HG02623 (cell line): ENCODE measurements around the gene KHNYN.

Experiments
- ATAC-seq: cut with Tn5 transposase; IDR thresholded peaks from one replicate; pipeline ENCODE4 v1.9.1; 2021; ENCODE audit warnings: moderate library complexity; ENCODE audit not compliant: unreplicated experiment

Gene KHNYN

GRCh38 chr14:24399999-24400718, 29.6 kb upstream of the KHNYN start:
- no peak for ATAC-seq

GRCh38 chr14:24401810-24402702, 27.7 kb upstream of the KHNYN start:
- ATAC-seq = no peak

GRCh38 chr14:24403294-24403998, 26.3 kb upstream of the KHNYN start:
- no peak for ATAC-seq

GRCh38 chr14:24404814-24405213, 24.9 kb upstream of the KHNYN start:
- no peak for ATAC-seq

- no peak for ATAC-seq
Observed at GRCh38 chr14:24406416-24406815, 23.3 kb upstream of the KHNYN start.

GRCh38 chr14:24407608-24408325, 22.0 kb upstream of the KHNYN start:
- no peak for ATAC-seq

- ATAC-seq = no peak
Observed at GRCh38 chr14:24408764-24409163, 21.0 kb upstream of the KHNYN start.

GRCh38 chr14:24409192-24409591, 20.6 kb upstream of the KHNYN start:
- ATAC-seq = no peak

GRCh38 chr14:24409956-24410355, 19.8 kb upstream of the KHNYN start:
- no peak for ATAC-seq

- ATAC-seq = no peak
Observed at GRCh38 chr14:24411443-24412389, 18.0 kb upstream of the KHNYN start.

- ATAC-seq = no peak
Observed at GRCh38 chr14:24414077-24414476, 15.7 kb upstream of the KHNYN start.

GRCh38 chr14:24414732-24415420, 14.9 kb upstream of the KHNYN start:
- ATAC-seq = no peak

- ATAC-seq = no peak
Observed at GRCh38 chr14:24415421-24416253, 14.1 kb upstream of the KHNYN start.

- no peak for ATAC-seq
Observed at GRCh38 chr14:24416254-24416931, 13.4 kb upstream of the KHNYN start.

- ATAC-seq = no peak
Observed at GRCh38 chr14:24416932-24417619, 12.7 kb upstream of the KHNYN start.

GRCh38 chr14:24417832-24418491, 11.8 kb upstream of the KHNYN start:
- no peak for ATAC-seq

- ATAC-seq = no peak
Observed at GRCh38 chr14:24418492-24418873, 11.3 kb upstream of the KHNYN start.
